HEK293 (cell line): ENCODE results near the gene DDX20.

ENCODE experiments used
- CTCF ChIA-PET: fragments of 350-600 bp; formaldehyde crosslinking; extraction: SDS; loops from one replicate; lab custom pipeline; 2021; ENCODE audit warnings: antibody characterized with exemption; lab: Yijun Ruan, JAX
- POLR2A ChIA-PET: fragments of 300-600 bp; formaldehyde crosslinking; extraction: SDS; loops from one replicate; lab custom pipeline; 2020; ENCODE audit warnings: antibody characterized with exemption, inconsistent platforms; lab: Yijun Ruan, JAX
- H3K27ac ChIP-seq: fragments of 200-500 bp; sonication (Bioruptor generic); 2 replicates; pipeline ENCODE4 v1.5.1; 2014; ENCODE audit warnings: low read depth, low read length, control low read depth, inconsistent platforms; ENCODE audit errors: extremely low read depth
- H3K36me3 ChIP-seq, 2 experiments: fragments of 200-500 bp in 1 of 2; sonication (Bioruptor generic) in 1 of 2; 1 replicate in 1 of 2; 2 replicates in 1 of 2; pipeline ENCODE4 v1.5.1; 2014 to 2017; ENCODE audit warnings: inconsistent platforms in 2 of 2, low read length in 2 of 2; ENCODE audit not compliant: control insufficient read depth in 2 of 2, insufficient read depth in 1 of 2
- H3K4me1 ChIP-seq: fragments of 200-500 bp; sonication (Bioruptor generic); 2 replicates; pipeline ENCODE4 v1.5.1; 2014; ENCODE audit warnings: mild to moderate bottlenecking, low read length, inconsistent platforms; ENCODE audit not compliant: control insufficient read depth, insufficient read depth
- H3K4me3 ChIP-seq: 2 replicates; pipeline ENCODE4 v1.5.1; 2011; ENCODE audit warnings: low read depth, mild to moderate bottlenecking, control low read depth, low read length, moderate library complexity
- H3K9me3 ChIP-seq: fragments of 200-500 bp; sonication (Bioruptor generic); 2 replicates; pipeline ENCODE4 v1.5.1; 2014; ENCODE audit warnings: low read depth, low read length, inconsistent platforms; ENCODE audit not compliant: control insufficient read depth, insufficient read depth
- KLF7 ChIP-seq: fragments of 450-650 bp; formaldehyde crosslinking; IDR thresholded peaks from 2 replicates; pipeline ENCODE4 v1.5.1; 2016; ENCODE audit warnings: missing biosample characterization, missing genetic modification characterization, borderline replicate concordance
- MYNN ChIP-seq: fragments of 450-650 bp; formaldehyde crosslinking; IDR thresholded peaks from 2 replicates; pipeline ENCODE4 v1.5.1; 2016; ENCODE audit warnings: missing biosample characterization, missing genetic modification characterization, borderline replicate concordance
- MZF1 ChIP-seq: fragments of 450-650 bp; formaldehyde crosslinking; IDR thresholded peaks from 2 replicates; pipeline ENCODE4 v1.5.1; 2017; ENCODE audit warnings: missing biosample characterization, missing genetic modification characterization, borderline replicate concordance
- OSR2 ChIP-seq: fragments of 450-650 bp; formaldehyde crosslinking; IDR thresholded peaks from 2 replicates; pipeline ENCODE4 v1.5.1; 2016; ENCODE audit warnings: missing biosample characterization, missing genetic modification characterization
- PRDM4 ChIP-seq: fragments of 450-650 bp; formaldehyde crosslinking; IDR thresholded peaks from 2 replicates; pipeline ENCODE4 v1.5.1; 2017; ENCODE audit warnings: missing biosample characterization, missing genetic modification characterization
- RBAK ChIP-seq: fragments of 450-650 bp; formaldehyde crosslinking; IDR thresholded peaks from 2 replicates; pipeline ENCODE4 v1.5.1; 2016; ENCODE audit warnings: missing biosample characterization, missing genetic modification characterization
- ZNF10 ChIP-seq: fragments of 450-650 bp; formaldehyde crosslinking; IDR thresholded peaks from 2 replicates; pipeline ENCODE4 v1.5.1; 2017; ENCODE audit warnings: missing biosample characterization, missing genetic modification characterization
- ZNF133 ChIP-seq: fragments of 450-650 bp; formaldehyde crosslinking; IDR thresholded peaks from 2 replicates; pipeline ENCODE4 v1.5.1; 2016; ENCODE audit warnings: missing biosample characterization, missing genetic modification characterization
- ZNF175 ChIP-seq: fragments of 450-650 bp; formaldehyde crosslinking; IDR thresholded peaks from 2 replicates; pipeline ENCODE4 v1.5.1; 2016; ENCODE audit warnings: missing biosample characterization, missing genetic modification characterization
- ZNF184 ChIP-seq: fragments of 450-650 bp; IDR thresholded peaks from 2 replicates; pipeline ENCODE4 v1.5.1; 2018; ENCODE audit warnings: missing biosample characterization, mild to moderate bottlenecking, missing genetic modification characterization
- ZNF518A ChIP-seq: fragments of 450-650 bp; formaldehyde crosslinking; conservative IDR thresholded peaks from 2 replicates; pipeline ENCODE4 v1.5.1; 2016; ENCODE audit warnings: low read depth, missing biosample characterization, missing genetic modification characterization
- ZNF629 ChIP-seq: fragments of 450-650 bp; formaldehyde crosslinking; IDR thresholded peaks from 2 replicates; pipeline ENCODE4 v1.5.1; 2017; ENCODE audit warnings: missing biosample characterization, missing genetic modification characterization
- ZSCAN23 ChIP-seq: fragments of 450-650 bp; formaldehyde crosslinking; IDR thresholded peaks from 2 replicates; pipeline ENCODE4 v1.5.1; 2016; ENCODE audit warnings: missing biosample characterization, missing genetic modification characterization
- TF ChIP-seq, protein P1 (sequence below): fragments of 450-650 bp; formaldehyde crosslinking; IDR thresholded peaks from 2 replicates; pipeline ENCODE4 v1.5.1; 2017; ENCODE audit warnings: missing biosample characterization, missing genetic modification characterization
- TF ChIP-seq, protein P2 (sequence below): fragments of 450-650 bp; formaldehyde crosslinking; IDR thresholded peaks from 2 replicates; pipeline ENCODE4 v1.5.1; 2016; ENCODE audit warnings: missing biosample characterization, missing genetic modification characterization, borderline replicate concordance
- TF ChIP-seq, protein P3 (sequence below): fragments of 450-650 bp; formaldehyde crosslinking; IDR thresholded peaks from 2 replicates; pipeline ENCODE4 v1.5.1; 2016; ENCODE audit warnings: missing biosample characterization, missing genetic modification characterization, low read depth

Gene DDX20

GRCh38 chr1:111733992-111734341 is 21.7 kb upstream of the DDX20 start:
- ChIA-PET POLR2A (no interaction called here), CTCF (interaction anchor here (0.6 to 1.4 kb wide), 2 partner anchors 18 to 259 kb away, joined by 4 read pairs; no protein-coding TSS in a partner anchor)
- no peak overlapping the region for H3K27ac ChIP-seq
- H3K9me3 ChIP-seq: no peaks in the 10 kb centered on the region
- H3K36me3 ChIP-seq: no peaks in the 10 kb centered on the region
- H3K4me3 ChIP-seq: no peak overlapping the region
- peaks cover 21% of the 10 kb centered on the region for H3K4me1 ChIP-seq
- no peak for TF ChIP-seq ZNF175 (tag by site-specific recombination)
- TF ChIP-seq, all 188 proteins: peak for 0

DNA sequence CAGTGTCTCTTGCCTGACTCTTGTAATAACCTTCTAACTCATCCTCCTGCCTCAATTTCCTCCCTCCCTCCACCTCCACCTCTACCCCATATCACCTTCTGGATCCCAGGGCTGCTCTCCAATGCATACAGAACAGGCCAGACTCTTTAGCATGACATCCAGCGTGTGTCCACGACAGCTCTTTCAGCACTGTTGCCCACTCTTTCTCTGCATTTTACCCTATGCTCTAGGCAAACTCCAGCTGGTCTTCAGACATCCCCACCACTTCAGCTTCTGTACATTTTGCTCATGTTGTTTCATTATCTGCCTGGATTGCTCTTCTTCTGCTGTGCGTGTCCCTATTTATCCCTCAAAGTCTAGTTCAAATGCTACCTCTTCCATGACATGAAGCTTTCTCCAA is 21.3 kb upstream of the DDX20 start:
- no peak overlapping the region for H3K27ac ChIP-seq
- peaks cover 21% of the 10 kb centered on the region for H3K4me1 ChIP-seq
- H3K9me3 ChIP-seq: no peaks in the 10 kb centered on the region
- CTCF ChIA-PET: interaction anchor here (0.6 to 6.0 kb wide), 3 partner anchors 17 to 259 kb away, joined by 4 to 44 read pairs (median 4); no protein-coding TSS in a partner anchor
- no peak for TF ChIP-seq ZNF518A
- TF ChIP-seq MZF1: no peak
- no peak for TF ChIP-seq ZNF10 (tag by site-specific recombination)
- no peak for TF ChIP-seq ZNF184 (tag by site-specific recombination)
- TF ChIP-seq MYNN: no peak
- no peak for TF ChIP-seq ZNF629 (tag by site-specific recombination)
- TF ChIP-seq KLF7 (tag by site-specific recombination): no peak
- no peak for TF ChIP-seq RBAK (tag by site-specific recombination)
- TF ChIP-seq, protein P1, sequence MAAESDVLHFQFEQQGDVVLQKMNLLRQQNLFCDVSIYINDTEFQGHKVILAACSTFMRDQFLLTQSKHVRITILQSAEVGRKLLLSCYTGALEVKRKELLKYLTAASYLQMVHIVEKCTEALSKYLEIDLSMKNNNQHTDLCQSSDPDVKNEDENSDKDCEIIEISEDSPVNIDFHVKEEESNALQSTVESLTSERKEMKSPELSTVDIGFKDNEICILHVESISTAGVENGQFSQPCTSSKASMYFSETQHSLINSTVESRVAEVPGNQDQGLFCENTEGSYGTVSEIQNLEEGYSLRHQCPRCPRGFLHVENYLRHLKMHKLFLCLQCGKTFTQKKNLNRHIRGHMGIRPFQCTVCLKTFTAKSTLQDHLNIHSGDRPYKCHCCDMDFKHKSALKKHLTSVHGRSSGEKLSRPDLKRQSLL (tag by site-specific recombination): no peak
- no peak for TF ChIP-seq PRDM4
- TF ChIP-seq, protein P2, sequence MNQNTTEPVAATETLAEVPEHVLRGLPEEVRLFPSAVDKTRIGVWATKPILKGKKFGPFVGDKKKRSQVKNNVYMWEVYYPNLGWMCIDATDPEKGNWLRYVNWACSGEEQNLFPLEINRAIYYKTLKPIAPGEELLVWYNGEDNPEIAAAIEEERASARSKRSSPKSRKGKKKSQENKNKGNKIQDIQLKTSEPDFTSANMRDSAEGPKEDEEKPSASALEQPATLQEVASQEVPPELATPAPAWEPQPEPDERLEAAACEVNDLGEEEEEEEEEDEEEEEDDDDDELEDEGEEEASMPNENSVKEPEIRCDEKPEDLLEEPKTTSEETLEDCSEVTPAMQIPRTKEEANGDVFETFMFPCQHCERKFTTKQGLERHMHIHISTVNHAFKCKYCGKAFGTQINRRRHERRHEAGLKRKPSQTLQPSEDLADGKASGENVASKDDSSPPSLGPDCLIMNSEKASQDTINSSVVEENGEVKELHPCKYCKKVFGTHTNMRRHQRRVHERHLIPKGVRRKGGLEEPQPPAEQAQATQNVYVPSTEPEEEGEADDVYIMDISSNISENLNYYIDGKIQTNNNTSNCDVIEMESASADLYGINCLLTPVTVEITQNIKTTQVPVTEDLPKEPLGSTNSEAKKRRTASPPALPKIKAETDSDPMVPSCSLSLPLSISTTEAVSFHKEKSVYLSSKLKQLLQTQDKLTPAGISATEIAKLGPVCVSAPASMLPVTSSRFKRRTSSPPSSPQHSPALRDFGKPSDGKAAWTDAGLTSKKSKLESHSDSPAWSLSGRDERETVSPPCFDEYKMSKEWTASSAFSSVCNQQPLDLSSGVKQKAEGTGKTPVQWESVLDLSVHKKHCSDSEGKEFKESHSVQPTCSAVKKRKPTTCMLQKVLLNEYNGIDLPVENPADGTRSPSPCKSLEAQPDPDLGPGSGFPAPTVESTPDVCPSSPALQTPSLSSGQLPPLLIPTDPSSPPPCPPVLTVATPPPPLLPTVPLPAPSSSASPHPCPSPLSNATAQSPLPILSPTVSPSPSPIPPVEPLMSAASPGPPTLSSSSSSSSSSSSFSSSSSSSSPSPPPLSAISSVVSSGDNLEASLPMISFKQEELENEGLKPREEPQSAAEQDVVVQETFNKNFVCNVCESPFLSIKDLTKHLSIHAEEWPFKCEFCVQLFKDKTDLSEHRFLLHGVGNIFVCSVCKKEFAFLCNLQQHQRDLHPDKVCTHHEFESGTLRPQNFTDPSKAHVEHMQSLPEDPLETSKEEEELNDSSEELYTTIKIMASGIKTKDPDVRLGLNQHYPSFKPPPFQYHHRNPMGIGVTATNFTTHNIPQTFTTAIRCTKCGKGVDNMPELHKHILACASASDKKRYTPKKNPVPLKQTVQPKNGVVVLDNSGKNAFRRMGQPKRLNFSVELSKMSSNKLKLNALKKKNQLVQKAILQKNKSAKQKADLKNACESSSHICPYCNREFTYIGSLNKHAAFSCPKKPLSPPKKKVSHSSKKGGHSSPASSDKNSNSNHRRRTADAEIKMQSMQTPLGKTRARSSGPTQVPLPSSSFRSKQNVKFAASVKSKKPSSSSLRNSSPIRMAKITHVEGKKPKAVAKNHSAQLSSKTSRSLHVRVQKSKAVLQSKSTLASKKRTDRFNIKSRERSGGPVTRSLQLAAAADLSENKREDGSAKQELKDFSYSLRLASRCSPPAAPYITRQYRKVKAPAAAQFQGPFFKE (tag by site-specific recombination): no peak
- TF ChIP-seq ZNF133 (tag by site-specific recombination): no peak
- TF ChIP-seq, protein P3, sequence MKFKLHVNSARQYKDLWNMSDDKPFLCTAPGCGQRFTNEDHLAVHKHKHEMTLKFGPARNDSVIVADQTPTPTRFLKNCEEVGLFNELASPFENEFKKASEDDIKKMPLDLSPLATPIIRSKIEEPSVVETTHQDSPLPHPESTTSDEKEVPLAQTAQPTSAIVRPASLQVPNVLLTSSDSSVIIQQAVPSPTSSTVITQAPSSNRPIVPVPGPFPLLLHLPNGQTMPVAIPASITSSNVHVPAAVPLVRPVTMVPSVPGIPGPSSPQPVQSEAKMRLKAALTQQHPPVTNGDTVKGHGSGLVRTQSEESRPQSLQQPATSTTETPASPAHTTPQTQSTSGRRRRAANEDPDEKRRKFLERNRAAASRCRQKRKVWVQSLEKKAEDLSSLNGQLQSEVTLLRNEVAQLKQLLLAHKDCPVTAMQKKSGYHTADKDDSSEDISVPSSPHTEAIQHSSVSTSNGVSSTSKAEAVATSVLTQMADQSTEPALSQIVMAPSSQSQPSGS: no peak
- TF ChIP-seq ZSCAN23 (tag by site-specific recombination): no peak
- no peak for TF ChIP-seq OSR2 (tag by site-specific recombination)
- no peak overlapping the region for H3K4me3 ChIP-seq
- H3K36me3 ChIP-seq: no peaks in the 10 kb centered on the region
- POLR2A ChIA-PET: no interaction called here
